HS-5 (cell line): ENCODE measurements around the gene DIS3L2.
"Not testable (repeated sequence)": the region's sequence is repeated elsewhere in the genome, so short reads cannot be mapped to it uniquely, and the experiment has no call there.

ENCODE experiments used
- DNase-seq: peaks from one replicate; pipeline ENCODE4 v3.0.0-alpha.2; 2012; ENCODE audit warnings: low read depth

DIS3L2 gene

DNA sequence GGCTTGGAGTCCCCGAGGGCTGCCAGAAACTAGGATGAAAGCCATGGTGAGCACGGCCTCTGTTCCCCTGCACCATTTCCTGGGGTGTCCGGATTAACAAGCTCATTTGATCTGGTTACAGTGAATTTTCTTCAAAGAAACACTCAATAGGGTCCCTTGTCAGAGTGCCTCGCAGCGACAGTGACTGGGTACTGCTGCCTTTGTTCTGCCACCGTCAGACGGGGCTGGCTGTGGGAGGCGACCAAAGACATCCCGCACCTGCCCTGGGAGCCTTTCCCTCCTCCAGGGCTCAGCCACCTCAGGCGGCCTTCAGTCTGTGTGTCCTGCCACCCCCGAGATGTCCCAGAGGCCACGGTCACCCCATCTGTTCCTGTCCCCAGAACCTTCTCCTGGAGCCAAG is 408.5 kb downstream of the DIS3L2 start:
- not testable (repeated sequence) for DNase-seq

DNA sequence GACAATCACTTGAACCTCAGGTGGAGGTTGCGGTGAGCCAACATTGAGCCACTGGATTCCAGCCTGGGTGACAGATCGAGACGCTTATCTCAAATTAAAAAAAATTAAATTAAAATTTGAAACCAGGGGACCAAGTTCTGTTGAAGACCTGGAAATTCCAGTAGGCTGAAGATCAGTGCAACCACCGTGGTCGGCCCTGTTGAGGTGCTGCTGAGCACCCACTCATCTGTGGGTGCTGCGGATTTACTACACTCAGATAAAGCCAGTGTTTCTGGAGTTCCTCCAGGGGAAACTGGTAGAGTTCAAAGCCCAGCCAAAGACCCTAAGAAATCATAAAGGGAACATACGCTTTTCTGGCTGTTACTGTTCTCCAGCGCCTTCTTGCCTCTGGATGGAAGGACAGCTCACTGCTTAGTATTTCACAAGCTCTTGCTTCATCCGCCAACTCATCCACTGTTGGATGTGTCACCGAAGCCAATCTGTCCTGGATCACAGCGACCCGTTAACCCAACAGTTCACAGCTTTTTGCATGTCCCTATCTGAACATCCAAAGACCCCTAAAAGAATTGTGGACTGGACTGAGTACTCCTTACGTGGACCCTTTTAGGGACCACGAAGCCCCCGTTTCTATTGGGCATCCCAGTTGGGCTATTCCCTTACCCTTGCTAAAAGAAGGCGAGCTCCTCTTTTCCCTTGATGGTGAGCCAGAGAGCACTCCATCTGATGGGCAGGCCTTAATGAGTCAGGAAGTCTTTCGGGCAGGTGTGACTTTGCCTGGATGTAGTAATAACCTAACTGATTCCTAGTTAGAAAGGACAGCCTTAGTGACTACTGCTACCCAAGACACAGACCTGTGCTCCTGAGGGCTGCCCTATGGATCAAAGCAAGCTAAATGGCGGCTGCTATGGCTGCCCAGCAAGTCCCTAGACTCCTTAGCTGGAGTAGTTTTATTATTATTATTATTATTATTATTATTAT is 411.0 kb downstream of the DIS3L2 start:
- DNase-seq, result peak; percentile 86

- DNase-seq, result no peak
These were observed 412.8 kb downstream of the DIS3L2 start for GRCh38 chr2:232374356-232374755.

DNA sequence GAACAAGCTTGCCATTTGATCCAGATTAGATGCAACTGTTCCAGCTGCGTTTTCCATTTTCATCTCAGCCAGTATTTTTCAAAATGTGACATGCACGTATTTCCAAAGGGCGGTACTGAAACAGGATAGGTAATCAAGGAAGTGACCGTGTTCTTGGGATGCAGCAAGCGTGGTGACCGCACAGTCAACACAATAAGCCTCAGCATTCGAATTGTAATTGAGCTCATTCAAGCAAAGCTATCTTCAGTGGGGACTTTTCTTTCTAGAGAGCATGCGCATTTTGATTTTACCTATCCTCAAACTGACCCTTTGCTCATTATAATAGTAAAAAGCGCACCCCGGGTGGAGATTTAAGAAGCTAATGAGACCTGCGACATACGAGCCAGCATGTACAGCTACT is 413.7 kb downstream of the DIS3L2 start:
- no peak for DNase-seq

DNA sequence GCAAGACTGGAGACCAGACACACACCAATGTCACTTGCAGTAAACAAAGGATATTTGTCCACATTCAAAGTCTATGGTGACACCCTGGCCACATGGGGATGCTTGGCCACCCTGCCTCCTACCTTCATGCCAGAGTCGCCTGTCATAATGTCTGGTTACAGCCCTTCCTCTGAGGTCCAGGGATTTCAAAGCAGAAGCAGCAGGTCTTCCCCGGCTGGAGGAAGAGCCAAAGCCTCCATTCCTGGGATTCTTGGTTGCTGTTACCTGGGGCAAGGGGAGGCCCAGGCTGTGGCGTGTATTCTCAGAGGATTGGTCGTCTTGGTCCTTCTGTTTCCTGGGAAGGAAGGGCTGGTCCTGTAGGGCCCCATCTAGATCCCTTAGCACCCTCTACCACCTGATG is 414.7 kb downstream of the DIS3L2 start:
- no peak for DNase-seq

DNA sequence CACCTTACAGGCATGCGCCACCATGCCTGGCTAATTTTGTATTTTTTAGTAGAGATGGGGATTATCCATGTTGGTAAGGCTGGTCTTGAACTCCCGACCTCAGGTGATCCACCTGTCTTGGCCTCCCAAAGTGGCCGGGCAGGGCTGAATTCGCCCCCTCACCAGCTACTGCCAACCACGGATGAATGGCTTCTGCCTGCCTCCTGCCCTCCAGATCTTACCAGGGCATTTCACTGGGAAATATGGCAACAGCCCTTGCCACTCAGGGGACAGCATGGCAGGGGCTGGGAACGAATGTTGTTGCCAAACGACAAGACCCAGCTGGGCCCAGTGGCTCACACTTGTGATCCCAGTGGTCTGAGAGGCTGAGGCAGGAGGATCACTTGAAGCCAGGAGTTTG is 415.2 kb downstream of the DIS3L2 start:
- DNase-seq, result no peak

DNA sequence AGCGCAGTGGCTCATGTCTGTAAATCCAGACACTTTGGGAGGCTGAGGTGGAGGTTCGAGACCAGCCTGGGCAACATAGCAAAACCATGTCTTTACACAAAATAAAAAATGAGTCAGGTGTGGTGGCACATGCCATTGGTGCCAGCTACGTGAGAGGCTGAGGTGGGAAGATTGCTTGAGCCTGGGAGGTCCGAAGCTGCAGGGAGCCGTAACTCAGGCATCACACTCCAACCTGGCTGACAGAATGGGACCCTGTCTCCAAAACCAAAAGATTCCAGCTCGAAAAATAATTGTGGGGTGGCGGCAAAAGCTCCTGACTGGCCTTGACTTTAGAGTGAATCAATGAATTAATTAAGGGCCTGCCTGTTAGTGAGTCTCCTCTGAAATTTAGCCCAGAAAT is 415.8 kb downstream of the DIS3L2 start:
- no peak for DNase-seq

- DNase-seq, result no peak
These were observed 416.6 kb downstream of the DIS3L2 start for GRCh38 chr2:232377841-232378734.

DNA sequence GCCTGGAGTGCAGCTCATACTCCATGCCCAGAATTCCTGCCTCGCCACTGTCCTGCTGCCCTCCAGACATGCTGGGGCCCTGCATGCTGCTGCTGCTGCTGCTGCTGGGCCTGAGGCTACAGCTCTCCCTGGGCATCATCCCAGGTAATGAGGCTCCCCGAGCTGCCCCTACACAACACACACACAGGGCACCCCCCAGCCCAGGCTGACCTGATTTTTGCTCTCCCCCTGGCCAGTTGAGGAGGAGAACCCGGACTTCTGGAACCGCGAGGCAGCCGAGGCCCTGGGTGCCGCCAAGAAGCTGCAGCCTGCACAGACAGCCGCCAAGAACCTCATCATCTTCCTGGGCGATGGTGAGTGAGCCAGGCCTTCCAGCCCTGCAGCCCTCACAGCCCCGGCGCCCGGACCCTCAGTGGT is 417.2 kb downstream of the DIS3L2 start, which contains the start of gene ALPP:
ALPP (plus strand) TSS at position 17 of the 417 bp plus-strand sequence; CDS start at position 69, 52 bp downstream.
- DNase-seq, result not testable (repeated sequence)

GRCh38 chr2:232379610-232380590 is 418.4 kb downstream of the DIS3L2 start:
- not testable (repeated sequence) for DNase-seq

- not testable (repeated sequence) for DNase-seq
These were observed 419.9 kb downstream of the DIS3L2 start for GRCh38 chr2:232381204-232382031.

DNA sequence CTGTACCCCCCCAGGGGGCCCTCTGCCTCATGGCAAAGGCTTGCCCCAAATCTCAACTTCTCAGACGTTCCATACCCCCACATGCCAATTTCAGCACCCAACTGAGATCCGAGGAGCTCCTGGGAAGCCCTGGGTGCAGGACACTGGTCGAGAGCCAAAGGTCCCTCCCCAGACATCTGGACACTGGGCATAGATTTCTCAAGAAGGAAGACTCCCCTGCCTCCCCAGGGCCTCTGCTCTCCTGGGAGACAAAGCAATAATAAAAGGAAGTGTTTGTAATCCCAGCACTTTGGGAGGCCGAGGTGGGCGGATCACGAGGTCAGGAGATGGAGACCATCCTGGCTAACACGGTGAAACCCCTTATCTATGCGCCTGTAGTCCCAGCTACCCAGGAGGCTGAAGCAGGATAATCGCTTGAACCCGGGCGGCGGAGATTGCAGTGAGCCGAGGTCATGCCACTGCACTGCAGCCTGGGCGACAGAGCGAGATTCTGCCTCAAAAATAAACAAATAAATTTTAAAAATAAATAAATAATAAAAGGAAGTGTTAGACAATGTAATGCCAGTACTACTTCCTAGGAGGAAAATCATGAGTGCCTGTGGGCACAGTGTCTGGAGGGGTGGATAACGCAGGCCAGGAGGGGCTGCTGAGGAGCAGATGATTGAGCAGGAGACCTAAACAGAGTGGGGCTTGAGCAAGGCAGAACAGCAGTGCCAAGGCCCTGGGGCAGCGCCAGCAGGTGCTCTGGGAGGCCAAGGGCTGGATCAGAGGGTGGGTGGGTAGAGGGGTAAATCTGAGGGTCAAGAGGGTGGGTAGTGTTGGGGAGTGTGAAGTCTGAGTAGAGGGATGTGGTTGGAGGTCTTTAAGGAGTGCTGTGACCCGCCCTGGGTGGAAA is 421.1 kb downstream of the DIS3L2 start:
- no peak for DNase-seq

DNA sequence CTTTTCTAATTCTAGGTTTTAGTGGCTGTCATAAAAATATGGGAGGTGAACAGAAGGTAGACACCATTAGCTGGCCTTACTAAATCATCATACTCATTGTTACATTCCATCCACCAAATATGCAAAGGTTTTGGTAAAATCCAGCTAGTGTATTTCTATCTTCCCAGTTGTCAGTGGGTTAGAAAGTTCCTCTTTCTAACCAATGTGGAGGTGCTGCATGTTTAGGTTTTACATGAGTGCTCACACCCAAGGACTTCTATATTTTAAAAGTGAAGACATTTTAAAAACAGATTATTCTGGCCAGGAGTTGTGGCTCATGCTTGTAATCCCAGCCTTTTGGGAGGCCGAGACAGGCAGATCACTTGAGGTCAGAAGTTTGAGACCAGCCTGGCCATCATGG is 423.0 kb downstream of the DIS3L2 start:
- DNase-seq, result no peak

GRCh38 chr2:232385058-232385457 is 423.5 kb downstream of the DIS3L2 start:
- not testable (repeated sequence) for DNase-seq

GRCh38 chr2:232385660-232386489 is 424.4 kb downstream of the DIS3L2 start:
- peak; percentile 23 for DNase-seq

- DNase-seq, result no peak
These were observed 424.9 kb downstream of the DIS3L2 start for GRCh38 chr2:232386490-232386739.
